Measurements from ENCODE around the gene ARHGAP10.

The ARHGAP10 gene

DNA sequence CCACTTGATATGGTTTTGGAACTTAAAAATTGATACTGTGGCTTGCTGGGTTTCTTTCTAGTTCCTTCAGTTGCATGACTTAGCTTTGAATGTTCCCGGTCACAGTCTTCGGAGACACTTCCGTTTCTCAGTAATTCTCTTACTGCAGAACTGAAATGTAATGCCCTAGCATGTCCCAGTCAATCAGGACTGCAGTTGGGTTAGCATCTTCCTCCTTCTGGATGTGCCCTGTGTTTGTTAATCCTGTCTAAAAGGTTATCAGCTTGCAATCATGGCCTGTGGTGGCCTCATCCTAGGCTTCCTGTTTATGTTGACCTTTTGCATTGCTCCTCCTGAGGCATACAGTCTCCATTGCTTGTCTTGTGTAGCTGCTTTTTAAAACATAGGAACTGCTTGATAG lies 275.9 kb downstream of the ARHGAP10 start:
- peak overlapping the region; percentile 15 for H3K4me3 ChIP-seq (ENCODE audit: low read depth, low read length)
- peak; percentile 60 for DNase-seq (ENCODE audit: low read depth)
- TF ChIP-seq, protein P1, sequence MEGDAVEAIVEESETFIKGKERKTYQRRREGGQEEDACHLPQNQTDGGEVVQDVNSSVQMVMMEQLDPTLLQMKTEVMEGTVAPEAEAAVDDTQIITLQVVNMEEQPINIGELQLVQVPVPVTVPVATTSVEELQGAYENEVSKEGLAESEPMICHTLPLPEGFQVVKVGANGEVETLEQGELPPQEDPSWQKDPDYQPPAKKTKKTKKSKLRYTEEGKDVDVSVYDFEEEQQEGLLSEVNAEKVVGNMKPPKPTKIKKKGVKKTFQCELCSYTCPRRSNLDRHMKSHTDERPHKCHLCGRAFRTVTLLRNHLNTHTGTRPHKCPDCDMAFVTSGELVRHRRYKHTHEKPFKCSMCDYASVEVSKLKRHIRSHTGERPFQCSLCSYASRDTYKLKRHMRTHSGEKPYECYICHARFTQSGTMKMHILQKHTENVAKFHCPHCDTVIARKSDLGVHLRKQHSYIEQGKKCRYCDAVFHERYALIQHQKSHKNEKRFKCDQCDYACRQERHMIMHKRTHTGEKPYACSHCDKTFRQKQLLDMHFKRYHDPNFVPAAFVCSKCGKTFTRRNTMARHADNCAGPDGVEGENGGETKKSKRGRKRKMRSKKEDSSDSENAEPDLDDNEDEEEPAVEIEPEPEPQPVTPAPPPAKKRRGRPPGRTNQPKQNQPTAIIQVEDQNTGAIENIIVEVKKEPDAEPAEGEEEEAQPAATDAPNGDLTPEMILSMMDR (conservative IDR thresholded peaks at IDR 0.05; ENCODE audit: low read depth, low read length), result no peak

- H3K4me3 ChIP-seq (ENCODE audit: low read depth, low read length), result no peak overlapping the region
- DNase-seq (ENCODE audit: low read depth), result peak; percentile 84
- TF ChIP-seq, protein P1 (conservative IDR thresholded peaks at IDR 0.05; ENCODE audit: low read depth, low read length), result no peak
Measured at GRCh38 chr4:148015058-148015457, 283.2 kb downstream of the ARHGAP10 start.

- no peak for DNase-seq (ENCODE audit: low read depth)
- H3K4me3 ChIP-seq (ENCODE audit: low read depth, low read length), result no peak overlapping the region
- TF ChIP-seq, protein P1 (conservative IDR thresholded peaks at IDR 0.05; ENCODE audit: low read depth, low read length), result no peak
Measured at GRCh38 chr4:148015468-148015867, 283.6 kb downstream of the ARHGAP10 start.

DNA sequence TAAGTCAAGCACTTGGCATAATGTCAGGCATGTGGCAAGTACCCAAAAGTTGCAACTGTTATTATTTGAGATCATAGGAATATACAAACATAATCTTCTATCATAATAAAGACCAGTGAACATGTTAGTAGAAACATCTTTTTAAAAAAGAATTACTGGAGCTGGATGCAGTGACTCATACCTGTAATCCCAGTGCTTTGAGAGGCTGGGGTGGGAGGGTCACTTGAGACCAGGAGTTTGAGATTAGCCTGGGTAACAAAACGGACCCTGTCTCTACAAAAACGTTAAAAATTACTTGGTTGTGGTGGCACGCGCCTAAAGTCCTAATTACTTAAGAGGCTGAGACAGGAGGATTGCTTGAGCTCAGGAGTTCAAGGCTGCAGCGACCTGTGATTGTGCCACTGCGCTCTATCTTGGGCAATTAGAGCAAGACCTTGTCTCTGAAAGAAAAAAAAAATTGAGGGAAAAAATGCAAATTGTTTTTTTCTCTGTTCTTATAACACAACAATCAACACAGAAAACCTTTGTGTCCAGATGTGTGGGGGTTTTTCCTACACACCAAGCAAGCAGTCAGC lies 284.3 kb downstream of the ARHGAP10 start:
- no peak overlapping the region for H3K4me3 ChIP-seq (ENCODE audit: low read depth, low read length)
- TF ChIP-seq, protein P1 (conservative IDR thresholded peaks at IDR 0.05; ENCODE audit: low read depth, low read length), result no peak
- no peak for DNase-seq (ENCODE audit: low read depth)

GRCh38 chr4:148017801-148018200 lies 285.9 kb downstream of the ARHGAP10 start:
- TF ChIP-seq, protein P1 (conservative IDR thresholded peaks at IDR 0.05; ENCODE audit: low read depth, low read length), result no peak
- no peak for DNase-seq (ENCODE audit: low read depth)
- no peak overlapping the region for H3K4me3 ChIP-seq (ENCODE audit: low read depth, low read length)

- TF ChIP-seq, protein P1 (conservative IDR thresholded peaks at IDR 0.05; ENCODE audit: low read depth, low read length), result no peak
- no peak overlapping the region for H3K4me3 ChIP-seq (ENCODE audit: low read depth, low read length)
- no peak for DNase-seq (ENCODE audit: low read depth)
Measured at GRCh38 chr4:148021686-148022085, 289.8 kb downstream of the ARHGAP10 start.

GRCh38 chr4:148022975-148023374 lies 291.1 kb downstream of the ARHGAP10 start:
- TF ChIP-seq, protein P1 (conservative IDR thresholded peaks at IDR 0.05; ENCODE audit: low read depth, low read length), result no peak
- DNase-seq (ENCODE audit: low read depth), result no peak
- no peak overlapping the region for H3K4me3 ChIP-seq (ENCODE audit: low read depth, low read length)

Measured in choroid plexus epithelial cell (primary cell).